Esophagus muscularis mucosa (tissue), 4 donors: Measurements from ENCODE around the gene SERPINF2. TPM values are rescaled to one million over a fixed set of nuclear protein-coding genes. Genes with fewer than 3 reads are reported as not detected.
"Not testable (repeated sequence)": the region's sequence is repeated elsewhere in the genome, so short reads cannot be mapped to it uniquely, and the experiment has no call there.

Source experiments
- DNase-seq: peaks from one replicate; pipeline ENCODE4 v3.0.0-alpha.2; 2017; ENCODE audit errors: extremely low spot score
- H3K27ac ChIP-seq, 4 donors: fragments of 200-600 bp; sonication (generic); replicated peaks in 1 of 4; 1 replicate in 3 of 4; 2 replicates in 1 of 4; pipeline ENCODE4 v1.5.1; 2016 to 2019; ENCODE audit warnings: mild to moderate bottlenecking in 1 of 4
- H3K27me3 ChIP-seq, 4 donors: fragments of 200-600 bp; sonication (generic); one replicate each; pipeline versions ENCODE4 v1.5.1 to v1.6.0; 2016 to 2019
- H3K36me3 ChIP-seq, 4 donors: fragments of 200-600 bp; sonication (generic); one replicate each; pipeline ENCODE4 v1.5.1; 2016 to 2019
- H3K4me1 ChIP-seq, 4 donors: fragments of 200-600 bp; sonication (generic); one replicate each; pipeline ENCODE4 v1.5.1; 2016 to 2019
- H3K4me3 ChIP-seq, 4 donors: fragments of 200-600 bp; sonication (generic); 1 replicate in 2 of 4; 2 replicates in 2 of 4; pipeline ENCODE4 v1.5.1; 2016 to 2019; ENCODE audit warnings: mild to moderate bottlenecking in 4 of 4, moderate library complexity in 1 of 4
- H3K9me3 ChIP-seq, 4 donors: fragments of 200-600 bp; sonication (generic); 1 replicate in 3 of 4; 2 replicates in 1 of 4; pipeline ENCODE4 v1.5.1; 2016 to 2019
- EP300 ChIP-seq: sonication (generic); formaldehyde crosslinking; IDR thresholded peaks from one replicate; pipeline ENCODE4 v1.6.1; 2017; ENCODE audit warnings: antibody characterized with exemption
- POLR2A ChIP-seq: fragments of 450-650 bp; IDR thresholded peaks from one replicate; pipeline ENCODE4 v1.6.1; 2017; ENCODE audit warnings: antibody characterized with exemption, moderate library complexity, mild to moderate bottlenecking, low read depth
- POLR2AphosphoS5 ChIP-seq, 2 donors: sonication (generic); formaldehyde crosslinking; IDR thresholded peaks; one replicate each; pipeline ENCODE4 v1.6.1; 2017; ENCODE audit warnings: antibody characterized with exemption in 2 of 2
- WGBS: methylation state at CpG from one replicate; pipeline ENCODE4 v1.1.5; 2018; 5-methylcytosine and 5-hydroxymethylcytosine counted together
- intact Hi-C: fragments of 100-400 bp; cut with DNase I; formaldehyde crosslinking; loops from one replicate; pipeline ENCODE4 v1.15.1; 2023
- total RNA-seq, 4 donors: library from RNA; depleted of rRNA; stranded (reverse); fragments of >200 nt; gene quantifications; one replicate each; pipeline versions ENCODE4 v1.1.0 to v1.2.1, GENCODE V29; 2016
- TF ChIP-seq, protein P1 (sequence below), 3 experiments: fragments of 200-600 bp in 2 of 3; fragments of 450-650 bp in 1 of 3; sonication (generic) in 2 of 3; IDR thresholded peaks; one replicate each; pipeline ENCODE4 v1.5.1; 2017 to 2019; ENCODE audit warnings: antibody characterized with exemption in 3 of 3, mild to moderate bottlenecking in 2 of 3, moderate library complexity in 1 of 3

Gene SERPINF2
- total RNA-seq, 4 donors from 2014 or later = 2.4 to 7.5 (median 3.4) TPM

DNA sequence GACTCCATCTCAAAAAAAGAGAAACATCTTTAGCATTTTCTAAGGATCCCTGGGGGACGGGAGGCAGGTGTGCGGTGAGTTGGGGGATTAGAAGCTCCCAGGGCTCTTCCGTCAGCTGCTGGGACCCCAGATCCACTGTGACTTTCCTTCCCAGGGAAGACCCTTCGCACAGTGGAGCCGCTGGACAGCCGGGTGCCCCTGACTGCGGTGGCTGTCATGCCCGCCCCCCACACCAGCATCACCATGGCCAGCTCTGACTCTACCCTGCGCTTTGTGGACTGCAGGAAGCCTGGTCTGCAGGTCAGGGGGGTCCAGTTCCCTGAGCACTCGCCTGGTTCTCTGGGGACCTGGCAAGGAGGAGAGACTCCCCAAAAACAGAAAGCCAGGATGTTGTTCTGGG lies 7.3 kb upstream of the SERPINF2 start:
- Histone ChIP-seq H3K36me3 (peaks cover 11 to 79% (median 70%) of the 10 kb centered on the region in 4 donors), H3K9me3 (no peaks in the 10 kb centered on the region), H3K27ac (no peak overlapping the region), H3K27me3 (no peaks in the 10 kb centered on the region), H3K4me1 (peaks cover 27 to 33% (median 28%) of the 10 kb centered on the region in 4 donors), H3K4me3 (no peak overlapping the region)
- WGBS = 95% methylated on average over 9 of the region's 10 CpGs
- DNase-seq = no peak
- TF ChIP-seq POLR2AphosphoS5 (IDR thresholded peaks at IDR 0.05) (no peak), POLR2A (no peak), EP300 (no peak)
- TF ChIP-seq, protein P1, sequence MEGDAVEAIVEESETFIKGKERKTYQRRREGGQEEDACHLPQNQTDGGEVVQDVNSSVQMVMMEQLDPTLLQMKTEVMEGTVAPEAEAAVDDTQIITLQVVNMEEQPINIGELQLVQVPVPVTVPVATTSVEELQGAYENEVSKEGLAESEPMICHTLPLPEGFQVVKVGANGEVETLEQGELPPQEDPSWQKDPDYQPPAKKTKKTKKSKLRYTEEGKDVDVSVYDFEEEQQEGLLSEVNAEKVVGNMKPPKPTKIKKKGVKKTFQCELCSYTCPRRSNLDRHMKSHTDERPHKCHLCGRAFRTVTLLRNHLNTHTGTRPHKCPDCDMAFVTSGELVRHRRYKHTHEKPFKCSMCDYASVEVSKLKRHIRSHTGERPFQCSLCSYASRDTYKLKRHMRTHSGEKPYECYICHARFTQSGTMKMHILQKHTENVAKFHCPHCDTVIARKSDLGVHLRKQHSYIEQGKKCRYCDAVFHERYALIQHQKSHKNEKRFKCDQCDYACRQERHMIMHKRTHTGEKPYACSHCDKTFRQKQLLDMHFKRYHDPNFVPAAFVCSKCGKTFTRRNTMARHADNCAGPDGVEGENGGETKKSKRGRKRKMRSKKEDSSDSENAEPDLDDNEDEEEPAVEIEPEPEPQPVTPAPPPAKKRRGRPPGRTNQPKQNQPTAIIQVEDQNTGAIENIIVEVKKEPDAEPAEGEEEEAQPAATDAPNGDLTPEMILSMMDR (IDR thresholded peaks at IDR 0.05) = no peak
- intact Hi-C loops = no loop called here

DNA sequence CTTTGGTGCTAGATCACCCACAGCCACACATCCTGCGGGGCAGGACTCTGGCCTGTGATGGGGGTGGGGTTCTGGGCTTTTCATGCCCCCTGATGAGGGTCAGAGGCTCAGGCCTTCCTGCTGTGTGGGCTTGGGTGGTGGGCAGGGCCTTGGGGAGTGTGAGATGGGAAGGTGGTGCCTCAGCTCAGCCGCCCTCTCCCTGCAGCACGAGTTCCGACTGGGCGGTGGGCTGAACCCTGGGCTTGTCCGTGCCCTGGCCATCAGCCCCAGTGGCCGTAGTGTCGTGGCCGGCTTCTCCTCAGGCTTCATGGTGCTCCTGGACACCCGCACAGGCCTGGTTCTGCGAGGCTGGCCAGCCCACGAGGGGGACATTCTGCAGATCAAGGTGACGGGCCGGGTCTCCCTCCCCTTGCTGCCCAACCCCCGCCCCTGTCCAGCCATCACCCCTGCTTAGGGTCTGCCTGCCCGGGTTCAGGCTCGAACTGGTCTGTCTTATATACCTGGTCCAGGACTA lies 6.8 kb upstream of the SERPINF2 start:
- TF ChIP-seq POLR2A (no peak), EP300 (no peak), POLR2AphosphoS5 (IDR thresholded peaks at IDR 0.05) (no peak)
- TF ChIP-seq, protein P1 (IDR thresholded peaks at IDR 0.05) = no peak

DNA sequence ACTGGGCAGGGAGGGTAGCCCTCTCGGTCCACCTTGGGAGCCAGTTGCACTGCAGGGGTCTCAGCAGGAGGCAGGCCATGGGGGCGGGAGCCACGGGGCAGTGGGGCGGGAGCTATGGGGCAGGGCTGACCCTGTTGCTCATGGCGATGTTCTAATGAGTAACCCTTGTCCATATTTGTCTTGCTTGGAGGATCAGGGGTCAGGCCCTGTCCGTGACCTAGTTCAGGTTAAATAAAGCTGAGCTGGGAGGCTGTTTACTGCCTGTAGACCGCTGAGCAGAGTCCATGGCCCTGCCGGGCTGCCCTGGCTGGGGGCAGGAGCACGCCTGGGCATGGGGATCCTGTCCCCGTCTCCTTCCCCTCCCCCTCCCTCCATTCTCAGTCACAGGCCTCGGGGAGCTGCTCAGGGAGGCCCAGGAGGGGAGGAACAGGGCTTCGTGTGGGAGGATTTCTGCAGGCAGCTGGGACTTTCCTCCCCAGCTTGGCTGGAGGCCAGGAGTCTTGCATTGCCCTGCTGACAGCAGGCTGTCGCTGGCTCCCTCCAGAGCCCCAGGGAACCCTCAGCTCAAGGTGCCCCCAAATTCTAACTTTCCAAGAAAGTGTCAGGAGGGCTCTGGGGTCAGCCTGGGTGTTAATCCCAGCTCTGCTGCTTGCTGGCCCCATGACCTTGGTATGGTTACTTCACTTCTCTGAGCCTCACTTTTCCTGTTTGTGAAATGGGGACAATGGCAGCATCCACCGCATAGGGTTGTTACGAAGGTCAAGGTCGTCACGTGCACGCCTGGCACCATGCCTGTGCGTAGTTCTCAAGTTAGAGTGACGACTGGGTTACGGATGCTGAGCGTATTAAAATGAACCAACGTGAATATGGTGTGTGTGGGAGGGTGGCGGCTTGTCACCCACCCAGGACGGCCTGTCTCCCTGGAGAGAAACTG lies 6.1 kb upstream of the SERPINF2 start:
- WGBS = 65% methylated on average over 18 of the region's 25 CpGs
- peaks cover 15 to 25% (median 20%) of the 10 kb centered on the region in 4 donors for H3K4me1 ChIP-seq
- no peak overlapping the region for H3K4me3 ChIP-seq
- no peaks in the 10 kb centered on the region for H3K27me3 ChIP-seq
- peaks cover 11 to 67% (median 59%) of the 10 kb centered on the region in 4 donors for H3K36me3 ChIP-seq
- no peak for TF ChIP-seq EP300
- TF ChIP-seq, protein P1 (IDR thresholded peaks at IDR 0.05) = no peak
- no peak for TF ChIP-seq POLR2A
- no peak for TF ChIP-seq POLR2AphosphoS5 (IDR thresholded peaks at IDR 0.05)
- intact Hi-C loops = no loop called here
- H3K27ac ChIP-seq = peak overlapping the region in 3 of 4 donors; percentile 6 to 19 (median 7)
- H3K9me3 ChIP-seq = no peaks in the 10 kb centered on the region
- DNase-seq = no peak

More for the DNA sequence above, 6.8 kb upstream of the SERPINF2 start:
- H3K4me1 ChIP-seq = peaks cover 22 to 28% (median 24%) of the 10 kb centered on the region in 4 donors
- H3K4me3 ChIP-seq = no peak overlapping the region
- H3K27ac ChIP-seq = peak overlapping the region in 1 of 4 donors; percentile 19
- H3K9me3 ChIP-seq = no peaks in the 10 kb centered on the region
- WGBS = 83% methylated on average over 7 of the region's 17 CpGs
- DNase-seq = no peak
- intact Hi-C loops = no loop called here
- H3K36me3 ChIP-seq = peaks cover 11 to 74% (median 65%) of the 10 kb centered on the region in 4 donors
- no peaks in the 10 kb centered on the region for H3K27me3 ChIP-seq

DNA sequence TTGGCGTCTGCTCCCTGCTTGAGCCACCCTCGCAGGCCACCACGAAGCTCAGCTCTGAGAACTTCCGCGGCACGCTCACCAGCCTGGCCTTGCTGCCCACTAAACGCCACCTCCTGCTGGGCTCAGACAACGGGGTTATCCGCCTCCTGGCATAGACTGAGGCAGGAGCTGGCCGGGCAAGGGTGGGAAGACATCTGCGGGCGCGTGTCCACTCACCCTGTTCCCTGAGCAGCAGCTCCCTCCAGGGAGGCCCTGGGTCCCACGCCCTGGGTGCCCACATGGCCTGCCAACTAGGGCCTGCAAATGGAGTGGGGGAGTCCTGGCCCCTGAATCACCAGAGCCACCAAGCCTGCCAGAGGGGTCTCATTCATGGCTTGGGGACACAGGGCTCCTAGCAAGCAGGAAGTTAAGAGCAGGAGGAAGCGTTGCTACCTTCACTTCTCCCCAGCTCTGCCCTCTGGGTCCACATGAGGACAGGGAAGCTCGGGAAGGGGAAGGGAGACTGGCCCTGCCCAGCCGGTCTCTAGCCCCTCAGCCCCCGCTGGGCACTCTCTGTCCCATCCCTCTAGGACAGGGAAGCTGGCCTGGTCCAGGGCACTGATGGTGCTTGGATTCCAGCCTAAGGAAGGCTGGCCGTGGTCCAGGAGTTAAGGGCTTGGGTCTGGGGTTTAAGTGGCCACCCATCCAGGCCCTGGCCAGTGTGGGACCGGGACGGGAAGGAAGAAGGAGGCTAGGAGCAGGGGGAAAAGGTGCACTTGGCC lies 5.0 kb upstream of the SERPINF2 start:
- H3K9me3 ChIP-seq = no peaks in the 10 kb centered on the region
- H3K4me1 ChIP-seq = peaks cover 19 to 25% (median 20%) of the 10 kb centered on the region in 4 donors
- no peak for DNase-seq
- intact Hi-C loops = no loop called here
- WGBS = 82% methylated on average over 8 of the region's 21 CpGs
- peaks cover 11 to 57% (median 51%) of the 10 kb centered on the region in 4 donors for H3K36me3 ChIP-seq
- no peak overlapping the region for H3K27ac ChIP-seq
- no peaks in the 10 kb centered on the region for H3K27me3 ChIP-seq
- no peak overlapping the region for H3K4me3 ChIP-seq
- TF ChIP-seq POLR2A (no peak), EP300 (no peak), POLR2AphosphoS5 (IDR thresholded peaks at IDR 0.05) (no peak)
- TF ChIP-seq, protein P1 (IDR thresholded peaks at IDR 0.05) = no peak

DNA sequence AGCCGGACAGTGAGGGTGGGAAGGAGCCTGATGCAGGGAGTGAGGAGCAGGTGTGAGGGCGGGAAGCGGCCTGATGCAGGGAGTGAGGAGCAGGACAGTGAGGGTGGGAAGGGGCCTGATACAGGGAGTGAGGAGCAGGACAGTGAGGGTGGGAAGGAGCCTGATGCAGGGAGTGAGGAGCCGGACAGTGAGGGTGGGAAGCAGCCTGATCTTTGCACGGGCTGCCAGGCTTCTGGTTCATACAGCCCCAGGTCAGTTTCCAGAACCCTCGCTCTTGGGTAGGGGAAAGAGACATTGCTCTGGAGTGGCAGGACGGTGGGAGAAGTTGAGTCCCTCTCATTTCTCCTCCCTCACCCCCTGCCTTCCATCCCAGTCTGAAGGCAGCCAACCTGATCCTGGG lies 772 bp upstream of the SERPINF2 start:
- Histone ChIP-seq H3K36me3 (peaks cover 0 to 15% (median 14%) of the 10 kb centered on the region in 4 donors), H3K4me1 (peaks cover 8 to 13% (median 12%) of the 10 kb centered on the region in 4 donors)
- intact Hi-C loops, H3K9me3 ChIP-seq, H3K27me3 ChIP-seq, H3K27ac ChIP-seq, DNase-seq, H3K4me3 ChIP-seq: not testable (repeated sequence)
- 89% methylated on average over 7 of the region's 7 CpGs for WGBS
